IPS-18a (cell line): Measurements from ENCODE around the gene GTF2A1L.

Experiments used
- H3K27ac ChIP-seq: one replicate; pipeline ENCODE4 v1.5.1; 2013; ENCODE audit warnings: low read length
- H3K27me3 ChIP-seq: one replicate; pipeline ENCODE4 v1.6.1; 2013; ENCODE audit warnings: mild to moderate bottlenecking, low read length; ENCODE audit not compliant: control insufficient read depth, insufficient read depth
- H3K36me3 ChIP-seq: one replicate; pipeline ENCODE4 v1.6.1; 2013; ENCODE audit warnings: low read depth, low read length; ENCODE audit not compliant: control insufficient read depth
- H3K4me1 ChIP-seq: one replicate; pipeline ENCODE4 v1.6.1; 2013; ENCODE audit warnings: low read depth, low read length; ENCODE audit not compliant: control insufficient read depth
- H3K4me3 ChIP-seq: one replicate; pipeline ENCODE4 v1.5.1; 2013; ENCODE audit warnings: low read length
- H3K9ac ChIP-seq: one replicate; pipeline ENCODE4 v1.6.1; 2013; ENCODE audit warnings: mild to moderate bottlenecking, low read length, moderate library complexity
- H3K9me3 ChIP-seq: one replicate; pipeline ENCODE4 v1.6.1; 2013; ENCODE audit warnings: low read depth, low read length; ENCODE audit not compliant: control insufficient read depth

Gene GTF2A1L

GRCh38 chr2:48722391-48722790 lies 104.7 kb downstream of the GTF2A1L start:
- H3K27ac ChIP-seq: no peak overlapping the region

GRCh38 chr2:48723129-48723528 lies 105.5 kb downstream of the GTF2A1L start:
- no peaks in the 10 kb centered on the region for H3K36me3 ChIP-seq
- no peak overlapping the region for H3K4me3 ChIP-seq
- H3K27ac ChIP-seq: no peak overlapping the region
- no peaks in the 10 kb centered on the region for H3K9me3 ChIP-seq
- no peak overlapping the region for H3K9ac ChIP-seq
- H3K4me1 ChIP-seq: peaks cover 5% of the 10 kb centered on the region
- H3K27me3 ChIP-seq: no peaks in the 10 kb centered on the region

More at GRCh38 chr2:48722391-48722790, 104.7 kb downstream of the GTF2A1L start:
- H3K4me1 ChIP-seq: peaks cover 10% of the 10 kb centered on the region
- H3K9me3 ChIP-seq: no peaks in the 10 kb centered on the region
- no peaks in the 10 kb centered on the region for H3K27me3 ChIP-seq
- H3K4me3 ChIP-seq: no peak overlapping the region
- H3K9ac ChIP-seq: no peak overlapping the region
- no peaks in the 10 kb centered on the region for H3K36me3 ChIP-seq

- Histone ChIP-seq H3K9ac (no peak overlapping the region), H3K4me3 (no peak overlapping the region), H3K27me3 (no peaks in the 10 kb centered on the region), H3K4me1 (peaks cover 16% of the 10 kb centered on the region), H3K27ac (no peak overlapping the region), H3K9me3 (no peaks in the 10 kb centered on the region), H3K36me3 (no peaks in the 10 kb centered on the region)
Measured at GRCh38 chr2:48724278-48724677, 106.6 kb downstream of the GTF2A1L start.

GRCh38 chr2:48725696-48726494 lies 108.2 kb downstream of the GTF2A1L start:
- Histone ChIP-seq H3K36me3 (no peaks in the 10 kb centered on the region), H3K4me1 (peaks cover 25% of the 10 kb centered on the region), H3K9ac (no peak overlapping the region), H3K27ac (no peak overlapping the region), H3K4me3 (no peak overlapping the region), H3K27me3 (no peaks in the 10 kb centered on the region), H3K9me3 (no peaks in the 10 kb centered on the region)

GRCh38 chr2:48727560-48727959 lies 109.9 kb downstream of the GTF2A1L start:
- no peaks in the 10 kb centered on the region for H3K27me3 ChIP-seq
- no peak overlapping the region for H3K9ac ChIP-seq
- H3K4me3 ChIP-seq: no peak overlapping the region
- H3K27ac ChIP-seq: no peak overlapping the region
- no peaks in the 10 kb centered on the region for H3K36me3 ChIP-seq
- peaks cover 25% of the 10 kb centered on the region for H3K4me1 ChIP-seq
- H3K9me3 ChIP-seq: no peaks in the 10 kb centered on the region

- Histone ChIP-seq H3K27ac (no peak overlapping the region), H3K9ac (no peak overlapping the region), H3K4me3 (no peak overlapping the region), H3K9me3 (no peaks in the 10 kb centered on the region), H3K36me3 (no peaks in the 10 kb centered on the region), H3K4me1 (peaks cover 31% of the 10 kb centered on the region), H3K27me3 (no peaks in the 10 kb centered on the region)
Measured at GRCh38 chr2:48728295-48728694, 110.6 kb downstream of the GTF2A1L start.

- no peaks in the 10 kb centered on the region for H3K36me3 ChIP-seq
- H3K27me3 ChIP-seq: no peaks in the 10 kb centered on the region
- no peak overlapping the region for H3K27ac ChIP-seq
- no peak overlapping the region for H3K9ac ChIP-seq
- H3K4me3 ChIP-seq: no peak overlapping the region
- no peaks in the 10 kb centered on the region for H3K9me3 ChIP-seq
- peaks cover 35% of the 10 kb centered on the region for H3K4me1 ChIP-seq
Measured at GRCh38 chr2:48728840-48729239, 111.2 kb downstream of the GTF2A1L start.
